Loucy (cell line): Measurements from ENCODE around the gene ROBO2.

Experiments
- H2AFZ ChIP-seq: fragments of 200-600 bp; sonication (generic); 2 replicates; pipeline ENCODE4 v1.6.0; 2016; ENCODE audit warnings: antibody characterized with exemption, mild to moderate bottlenecking, low read length, moderate library complexity
- H3F3A ChIP-seq: fragments of 200-600 bp; 2 replicates; pipeline ENCODE4 v1.6.0; 2016; ENCODE audit warnings: antibody characterized with exemption, low read depth, mild to moderate bottlenecking
- H3K27me3 ChIP-seq: fragments of 200-600 bp; sonication (generic); 2 replicates; pipeline ENCODE4 v1.6.1; 2014; ENCODE audit warnings: low read length, mild to moderate bottlenecking; ENCODE audit not compliant: insufficient read depth, poor library complexity, severe bottlenecking
- H3K36me3 ChIP-seq: fragments of 200-600 bp; sonication (generic); 2 replicates; pipeline ENCODE4 v1.6.1; 2016; ENCODE audit warnings: low read length; ENCODE audit not compliant: insufficient read depth
- H3K4me1 ChIP-seq: fragments of 200-600 bp; sonication (generic); 2 replicates; pipeline ENCODE4 v1.5.1; 2014; ENCODE audit warnings: low read length, mild to moderate bottlenecking; ENCODE audit not compliant: insufficient read depth, poor library complexity, severe bottlenecking
- H3K4me2 ChIP-seq: fragments of 200-600 bp; sonication (generic); 2 replicates; pipeline ENCODE4 v1.6.0; 2014; ENCODE audit warnings: antibody characterized with exemption, low read length, low read depth, mild to moderate bottlenecking; ENCODE audit not compliant: poor library complexity, severe bottlenecking
- H3K4me3 ChIP-seq: fragments of 200-600 bp; sonication (generic); 2 replicates; pipeline ENCODE4 v1.5.1; 2014; ENCODE audit warnings: low read length, mild to moderate bottlenecking, mixed read lengths; ENCODE audit not compliant: poor library complexity, severe bottlenecking
- H3K79me2 ChIP-seq: fragments of 200-600 bp; sonication (generic); 2 replicates; pipeline ENCODE4 v1.6.1; 2014; ENCODE audit warnings: low read length; ENCODE audit not compliant: insufficient read depth
- H3K9ac ChIP-seq: fragments of 200-600 bp; sonication (generic); 2 replicates; pipeline ENCODE4 v1.6.0; 2014; ENCODE audit warnings: mild to moderate bottlenecking, low read depth, low read length, moderate library complexity; ENCODE audit not compliant: poor library complexity, severe bottlenecking
- H3K9me2 ChIP-seq: fragments of 200-600 bp; sonication (generic); replicated peaks from 2 replicates; pipeline ENCODE4 v1.6.1; 2016; ENCODE audit warnings: low read depth, low read length, mixed read lengths
- H3K9me3 ChIP-seq: fragments of 200-600 bp; sonication (generic); 2 replicates; pipeline ENCODE4 v1.6.1; 2014; ENCODE audit warnings: mild to moderate bottlenecking, antibody characterized with exemption, low read length, low read depth; ENCODE audit not compliant: insufficient read depth
- H4K20me1 ChIP-seq: fragments of 200-600 bp; sonication (generic); 2 replicates; pipeline ENCODE4 v1.6.0; 2014; ENCODE audit warnings: antibody characterized with exemption, low read length, mild to moderate bottlenecking; ENCODE audit not compliant: insufficient read depth, poor library complexity, severe bottlenecking
- CTCF ChIP-seq: fragments of 200-600 bp; sonication (generic); conservative IDR thresholded peaks from 2 replicates; pipeline ENCODE4 v1.5.1; 2014; ENCODE audit warnings: mild to moderate bottlenecking, antibody characterized with exemption, low read length
- EZH2phosphoT487 ChIP-seq: fragments of 200-600 bp; IDR thresholded peaks from 2 replicates; pipeline ENCODE4 v1.6.1; 2018; ENCODE audit warnings: antibody characterized with exemption, mild to moderate bottlenecking, moderate library complexity, borderline replicate concordance

The ROBO2 gene

GRCh38 chr3:77052051-77052501 lies 12.2 kb downstream of the ROBO2 start:
- Histone ChIP-seq H3K36me3 (no peaks in the 10 kb centered on the region), H2AFZ (no peak overlapping the region), H3K4me3 (no peak overlapping the region), H3K79me2 (no peaks in the 10 kb centered on the region), H3K9ac (no peak overlapping the region), H3K9me3 (no peaks in the 10 kb centered on the region), H3K4me1 (no peaks in the 10 kb centered on the region), H3K9me2 (no peaks in the 10 kb centered on the region), H4K20me1 (no peaks in the 10 kb centered on the region), H3K27me3 (no peaks in the 10 kb centered on the region), H3K4me2 (no peak overlapping the region), H3F3A (no peaks in the 10 kb centered on the region)
- TF ChIP-seq CTCF (no peak), EZH2phosphoT487 (no peak)

- Histone ChIP-seq H3F3A (no peaks in the 10 kb centered on the region), H2AFZ (no peak overlapping the region), H3K9me3 (no peaks in the 10 kb centered on the region), H3K27me3 (no peaks in the 10 kb centered on the region), H3K9me2 (no peaks in the 10 kb centered on the region), H3K79me2 (no peaks in the 10 kb centered on the region), H4K20me1 (no peaks in the 10 kb centered on the region), H3K9ac (no peak overlapping the region), H3K36me3 (no peaks in the 10 kb centered on the region), H3K4me1 (no peaks in the 10 kb centered on the region), H3K4me2 (no peak overlapping the region), H3K4me3 (no peak overlapping the region)
- no peak for TF ChIP-seq EZH2phosphoT487
- TF ChIP-seq CTCF, result no peak
Observed at GRCh38 chr3:77052733-77053670, 13.1 kb downstream of the ROBO2 start.

GRCh38 chr3:77053795-77054194 lies 13.9 kb downstream of the ROBO2 start:
- no peak overlapping the region for H3K4me3 ChIP-seq
- TF ChIP-seq EZH2phosphoT487 (no peak), CTCF (no peak)
- H3K9me3 ChIP-seq, result no peaks in the 10 kb centered on the region
- H3K9ac ChIP-seq, result no peak overlapping the region
- H3K4me1 ChIP-seq, result no peaks in the 10 kb centered on the region
- no peaks in the 10 kb centered on the region for H3F3A ChIP-seq
- no peaks in the 10 kb centered on the region for H4K20me1 ChIP-seq
- H3K27me3 ChIP-seq, result no peaks in the 10 kb centered on the region
- no peak overlapping the region for H3K4me2 ChIP-seq
- no peaks in the 10 kb centered on the region for H3K36me3 ChIP-seq
- no peaks in the 10 kb centered on the region for H3K79me2 ChIP-seq
- no peaks in the 10 kb centered on the region for H3K9me2 ChIP-seq
- no peak overlapping the region for H2AFZ ChIP-seq
